ENCODE measurements around the gene RPS10.

DNA sequence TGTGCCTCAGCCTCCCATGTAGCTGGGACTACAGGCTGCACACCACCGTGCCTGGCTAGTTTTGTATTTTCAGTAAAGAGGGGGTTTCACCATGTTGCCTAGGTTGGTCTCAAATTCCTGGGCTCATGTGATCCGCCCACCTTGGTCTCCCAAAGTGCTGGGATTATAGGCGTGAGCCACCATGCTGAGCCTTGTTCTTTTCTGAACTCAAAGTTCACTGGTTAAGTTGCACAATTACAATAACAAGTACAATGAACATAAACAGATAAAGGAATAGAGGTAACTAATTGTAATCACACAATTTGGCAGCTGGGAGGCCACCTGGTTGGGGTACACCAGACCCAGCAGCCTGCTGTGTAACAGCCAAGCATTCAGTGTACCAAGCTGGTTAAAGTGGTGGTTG is 40.1 kb downstream of the RPS10 start:
- TF ChIP-seq, protein P1, sequence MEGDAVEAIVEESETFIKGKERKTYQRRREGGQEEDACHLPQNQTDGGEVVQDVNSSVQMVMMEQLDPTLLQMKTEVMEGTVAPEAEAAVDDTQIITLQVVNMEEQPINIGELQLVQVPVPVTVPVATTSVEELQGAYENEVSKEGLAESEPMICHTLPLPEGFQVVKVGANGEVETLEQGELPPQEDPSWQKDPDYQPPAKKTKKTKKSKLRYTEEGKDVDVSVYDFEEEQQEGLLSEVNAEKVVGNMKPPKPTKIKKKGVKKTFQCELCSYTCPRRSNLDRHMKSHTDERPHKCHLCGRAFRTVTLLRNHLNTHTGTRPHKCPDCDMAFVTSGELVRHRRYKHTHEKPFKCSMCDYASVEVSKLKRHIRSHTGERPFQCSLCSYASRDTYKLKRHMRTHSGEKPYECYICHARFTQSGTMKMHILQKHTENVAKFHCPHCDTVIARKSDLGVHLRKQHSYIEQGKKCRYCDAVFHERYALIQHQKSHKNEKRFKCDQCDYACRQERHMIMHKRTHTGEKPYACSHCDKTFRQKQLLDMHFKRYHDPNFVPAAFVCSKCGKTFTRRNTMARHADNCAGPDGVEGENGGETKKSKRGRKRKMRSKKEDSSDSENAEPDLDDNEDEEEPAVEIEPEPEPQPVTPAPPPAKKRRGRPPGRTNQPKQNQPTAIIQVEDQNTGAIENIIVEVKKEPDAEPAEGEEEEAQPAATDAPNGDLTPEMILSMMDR (IDR thresholded peaks at IDR 0.05; ENCODE audit: control extremely low read depth in 1 of 3, insufficient read depth in 1 of 3, low read depth in 1 of 3, low read length in 3 of 3), result no peak
- no peak for TF ChIP-seq EP300 (IDR thresholded peaks at IDR 0.05; ENCODE audit: borderline replicate concordance in 1 of 2, low read depth in 2 of 2, low read length in 2 of 2)
- TF ChIP-seq, protein P2, sequence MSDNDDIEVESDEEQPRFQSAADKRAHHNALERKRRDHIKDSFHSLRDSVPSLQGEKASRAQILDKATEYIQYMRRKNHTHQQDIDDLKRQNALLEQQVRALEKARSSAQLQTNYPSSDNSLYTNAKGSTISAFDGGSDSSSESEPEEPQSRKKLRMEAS (IDR thresholded peaks at IDR 0.05), result no peak
- no peak for TF ChIP-seq POLR2AphosphoS5 (IDR thresholded peaks at IDR 0.05; ENCODE audit: low read depth, low read length)
- TF ChIP-seq, protein P3, sequence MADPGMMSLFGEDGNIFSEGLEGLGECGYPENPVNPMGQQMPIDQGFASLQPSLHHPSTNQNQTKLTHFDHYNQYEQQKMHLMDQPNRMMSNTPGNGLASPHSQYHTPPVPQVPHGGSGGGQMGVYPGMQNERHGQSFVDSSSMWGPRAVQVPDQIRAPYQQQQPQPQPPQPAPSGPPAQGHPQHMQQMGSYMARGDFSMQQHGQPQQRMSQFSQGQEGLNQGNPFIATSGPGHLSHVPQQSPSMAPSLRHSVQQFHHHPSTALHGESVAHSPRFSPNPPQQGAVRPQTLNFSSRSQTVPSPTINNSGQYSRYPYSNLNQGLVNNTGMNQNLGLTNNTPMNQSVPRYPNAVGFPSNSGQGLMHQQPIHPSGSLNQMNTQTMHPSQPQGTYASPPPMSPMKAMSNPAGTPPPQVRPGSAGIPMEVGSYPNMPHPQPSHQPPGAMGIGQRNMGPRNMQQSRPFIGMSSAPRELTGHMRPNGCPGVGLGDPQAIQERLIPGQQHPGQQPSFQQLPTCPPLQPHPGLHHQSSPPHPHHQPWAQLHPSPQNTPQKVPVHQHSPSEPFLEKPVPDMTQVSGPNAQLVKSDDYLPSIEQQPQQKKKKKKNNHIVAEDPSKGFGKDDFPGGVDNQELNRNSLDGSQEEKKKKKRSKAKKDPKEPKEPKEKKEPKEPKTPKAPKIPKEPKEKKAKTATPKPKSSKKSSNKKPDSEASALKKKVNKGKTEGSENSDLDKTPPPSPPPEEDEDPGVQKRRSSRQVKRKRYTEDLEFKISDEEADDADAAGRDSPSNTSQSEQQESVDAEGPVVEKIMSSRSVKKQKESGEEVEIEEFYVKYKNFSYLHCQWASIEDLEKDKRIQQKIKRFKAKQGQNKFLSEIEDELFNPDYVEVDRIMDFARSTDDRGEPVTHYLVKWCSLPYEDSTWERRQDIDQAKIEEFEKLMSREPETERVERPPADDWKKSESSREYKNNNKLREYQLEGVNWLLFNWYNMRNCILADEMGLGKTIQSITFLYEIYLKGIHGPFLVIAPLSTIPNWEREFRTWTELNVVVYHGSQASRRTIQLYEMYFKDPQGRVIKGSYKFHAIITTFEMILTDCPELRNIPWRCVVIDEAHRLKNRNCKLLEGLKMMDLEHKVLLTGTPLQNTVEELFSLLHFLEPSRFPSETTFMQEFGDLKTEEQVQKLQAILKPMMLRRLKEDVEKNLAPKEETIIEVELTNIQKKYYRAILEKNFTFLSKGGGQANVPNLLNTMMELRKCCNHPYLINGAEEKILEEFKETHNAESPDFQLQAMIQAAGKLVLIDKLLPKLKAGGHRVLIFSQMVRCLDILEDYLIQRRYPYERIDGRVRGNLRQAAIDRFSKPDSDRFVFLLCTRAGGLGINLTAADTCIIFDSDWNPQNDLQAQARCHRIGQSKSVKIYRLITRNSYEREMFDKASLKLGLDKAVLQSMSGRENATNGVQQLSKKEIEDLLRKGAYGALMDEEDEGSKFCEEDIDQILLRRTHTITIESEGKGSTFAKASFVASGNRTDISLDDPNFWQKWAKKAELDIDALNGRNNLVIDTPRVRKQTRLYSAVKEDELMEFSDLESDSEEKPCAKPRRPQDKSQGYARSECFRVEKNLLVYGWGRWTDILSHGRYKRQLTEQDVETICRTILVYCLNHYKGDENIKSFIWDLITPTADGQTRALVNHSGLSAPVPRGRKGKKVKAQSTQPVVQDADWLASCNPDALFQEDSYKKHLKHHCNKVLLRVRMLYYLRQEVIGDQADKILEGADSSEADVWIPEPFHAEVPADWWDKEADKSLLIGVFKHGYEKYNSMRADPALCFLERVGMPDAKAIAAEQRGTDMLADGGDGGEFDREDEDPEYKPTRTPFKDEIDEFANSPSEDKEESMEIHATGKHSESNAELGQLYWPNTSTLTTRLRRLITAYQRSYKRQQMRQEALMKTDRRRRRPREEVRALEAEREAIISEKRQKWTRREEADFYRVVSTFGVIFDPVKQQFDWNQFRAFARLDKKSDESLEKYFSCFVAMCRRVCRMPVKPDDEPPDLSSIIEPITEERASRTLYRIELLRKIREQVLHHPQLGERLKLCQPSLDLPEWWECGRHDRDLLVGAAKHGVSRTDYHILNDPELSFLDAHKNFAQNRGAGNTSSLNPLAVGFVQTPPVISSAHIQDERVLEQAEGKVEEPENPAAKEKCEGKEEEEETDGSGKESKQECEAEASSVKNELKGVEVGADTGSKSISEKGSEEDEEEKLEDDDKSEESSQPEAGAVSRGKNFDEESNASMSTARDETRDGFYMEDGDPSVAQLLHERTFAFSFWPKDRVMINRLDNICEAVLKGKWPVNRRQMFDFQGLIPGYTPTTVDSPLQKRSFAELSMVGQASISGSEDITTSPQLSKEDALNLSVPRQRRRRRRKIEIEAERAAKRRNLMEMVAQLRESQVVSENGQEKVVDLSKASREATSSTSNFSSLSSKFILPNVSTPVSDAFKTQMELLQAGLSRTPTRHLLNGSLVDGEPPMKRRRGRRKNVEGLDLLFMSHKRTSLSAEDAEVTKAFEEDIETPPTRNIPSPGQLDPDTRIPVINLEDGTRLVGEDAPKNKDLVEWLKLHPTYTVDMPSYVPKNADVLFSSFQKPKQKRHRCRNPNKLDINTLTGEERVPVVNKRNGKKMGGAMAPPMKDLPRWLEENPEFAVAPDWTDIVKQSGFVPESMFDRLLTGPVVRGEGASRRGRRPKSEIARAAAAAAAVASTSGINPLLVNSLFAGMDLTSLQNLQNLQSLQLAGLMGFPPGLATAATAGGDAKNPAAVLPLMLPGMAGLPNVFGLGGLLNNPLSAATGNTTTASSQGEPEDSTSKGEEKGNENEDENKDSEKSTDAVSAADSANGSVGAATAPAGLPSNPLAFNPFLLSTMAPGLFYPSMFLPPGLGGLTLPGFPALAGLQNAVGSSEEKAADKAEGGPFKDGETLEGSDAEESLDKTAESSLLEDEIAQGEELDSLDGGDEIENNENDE (IDR thresholded peaks at IDR 0.05; ENCODE audit: insufficient replicate concordance, low read length), result no peak
- TF ChIP-seq CHD1 (IDR thresholded peaks at IDR 0.05; ENCODE audit: low read depth, low read length), result no peak
- no peak for TF ChIP-seq GABPA (IDR thresholded peaks at IDR 0.05; ENCODE audit: borderline replicate concordance, insufficient read depth, low read length)
- TF ChIP-seq JUN (IDR thresholded peaks at IDR 0.05; ENCODE audit: low read depth, low read length), result no peak
- TF ChIP-seq HDAC2 (IDR thresholded peaks at IDR 0.05; ENCODE audit: borderline replicate concordance in 1 of 2, low read depth in 2 of 2, low read length in 2 of 2), result no peak
- no peak for TF ChIP-seq SUZ12 (IDR thresholded peaks at IDR 0.05; ENCODE audit: low read length)
- no peak for TF ChIP-seq POLR2A (IDR thresholded peaks at IDR 0.05; ENCODE audit: control extremely low read depth in 1 of 2, low read depth in 2 of 2, low read length in 2 of 2)
- TF ChIP-seq RAD21 (IDR thresholded peaks at IDR 0.05 in 1 of 2, conservative IDR thresholded peaks at IDR 0.05 in 1 of 2; ENCODE audit: low read depth in 2 of 2, low read length in 2 of 2), result no peak
- peak; percentile 24; the same call in 1 of the 2 replicates for TF ChIP-seq EGR1 (IDR thresholded peaks at IDR 0.05; ENCODE audit: borderline replicate concordance, low read depth, low read length)
- no peak for TF ChIP-seq JUND (IDR thresholded peaks at IDR 0.05; ENCODE audit: low read length)
